Non-pigmented ciliary epithelial cell (primary cell): Measurements from ENCODE around the gene NEDD8.
"Not testable (repeated sequence)": the region's sequence is repeated elsewhere in the genome, so short reads cannot be mapped to it uniquely, and the experiment has no call there.

ENCODE experiments used
- DNase-seq: peaks from one replicate; pipeline ENCODE4 v3.0.0-alpha.2; 2010; ENCODE audit warnings: low read depth

The NEDD8 gene

GRCh38 chr14:24222987-24223386 lies 9.2 kb downstream of the NEDD8 start:
- DNase-seq: not testable (repeated sequence)

DNA sequence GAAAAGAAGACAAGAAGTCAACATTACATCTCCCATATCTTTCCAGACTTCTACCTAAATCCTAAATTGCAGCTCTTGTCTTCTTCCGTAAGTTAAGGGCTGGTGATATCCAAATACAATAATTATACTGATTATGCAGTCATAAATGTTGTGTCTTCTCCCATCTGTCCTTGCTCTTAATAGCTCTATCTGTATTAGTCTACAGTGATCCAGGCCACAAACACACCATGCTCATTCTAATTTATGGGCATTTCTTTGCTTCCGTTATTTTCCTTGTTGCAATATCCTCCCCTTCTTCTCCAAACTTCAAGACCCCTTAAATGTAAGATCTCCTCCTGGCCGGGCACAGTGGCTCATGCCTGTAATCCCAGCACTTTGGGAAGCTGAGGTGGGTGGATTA lies 12.6 kb downstream of the NEDD8 start:
- no peak for DNase-seq

GRCh38 chr14:24219080-24219479 lies 13.1 kb downstream of the NEDD8 start:
- no peak for DNase-seq

DNA sequence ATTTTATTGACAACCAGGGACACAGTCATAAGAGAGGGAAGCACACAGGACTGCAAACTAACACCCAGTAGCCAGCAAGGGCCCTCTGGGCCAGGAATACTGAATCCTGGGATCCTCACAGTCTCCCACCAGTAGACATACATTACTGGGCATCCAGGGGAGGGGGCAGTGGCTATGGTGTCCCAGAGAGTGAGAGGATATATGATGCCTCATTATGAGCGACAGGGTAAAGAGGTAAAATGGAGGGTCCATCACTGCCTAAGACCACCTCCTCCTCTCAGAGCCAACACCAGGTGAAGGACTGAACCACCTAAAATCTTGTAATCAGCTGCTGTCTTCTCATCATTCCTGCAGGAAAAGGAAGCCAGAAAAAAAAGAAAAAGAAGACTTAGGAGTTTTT lies 15.3 kb downstream of the NEDD8 start:
- DNase-seq: not testable (repeated sequence)

- no peak for DNase-seq
Measured at GRCh38 chr14:24216345-24216699, 15.8 kb downstream of the NEDD8 start.

DNA sequence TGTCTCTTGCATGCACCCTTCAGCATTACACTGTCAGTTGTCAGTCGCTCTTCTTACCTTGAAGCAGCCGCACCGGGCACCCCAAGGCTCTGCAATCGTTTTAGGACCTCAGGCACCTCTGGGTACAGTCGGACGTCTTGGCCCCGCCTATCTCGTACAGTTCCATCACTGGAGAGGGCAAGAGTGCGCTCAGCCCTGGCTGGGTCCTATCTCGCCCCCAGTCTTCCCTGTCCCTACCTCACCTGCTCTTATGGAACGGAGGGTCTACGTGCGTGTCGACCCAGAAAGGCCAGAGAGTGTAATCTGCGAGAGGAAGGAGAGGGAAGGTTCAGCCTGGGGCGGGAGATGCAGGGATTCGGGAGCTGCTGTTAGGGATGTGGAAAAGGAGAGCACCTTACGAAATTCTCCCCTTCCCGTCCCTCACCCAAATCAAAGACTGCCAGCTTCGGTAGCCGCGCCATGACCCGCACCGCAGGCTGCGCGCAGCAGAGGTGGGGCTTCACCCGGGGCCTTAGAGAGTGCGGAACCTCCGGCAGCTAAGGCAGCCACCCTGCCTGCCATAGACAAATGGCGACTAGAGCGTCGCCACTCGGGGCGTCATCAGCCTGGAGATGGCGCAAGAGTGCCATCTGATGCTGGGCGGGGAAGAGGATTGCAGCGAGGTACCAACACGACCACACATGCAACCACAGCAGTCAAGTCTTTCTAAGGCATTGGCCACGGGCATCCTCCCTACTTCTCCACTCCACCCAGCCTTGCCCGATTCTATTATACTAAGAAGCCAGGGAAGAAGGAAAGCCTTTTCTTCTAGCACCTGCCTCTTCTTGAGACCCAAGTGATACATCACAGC lies 16.4 kb downstream of the NEDD8 start, which contains the start of gene MDP1:
Gene MDP1 (minus strand): TSS at position 572 of the 850 bp plus-strand sequence. CDS start 111 bp downstream, at position 461.
- DNase-seq: peak; percentile 50

DNA sequence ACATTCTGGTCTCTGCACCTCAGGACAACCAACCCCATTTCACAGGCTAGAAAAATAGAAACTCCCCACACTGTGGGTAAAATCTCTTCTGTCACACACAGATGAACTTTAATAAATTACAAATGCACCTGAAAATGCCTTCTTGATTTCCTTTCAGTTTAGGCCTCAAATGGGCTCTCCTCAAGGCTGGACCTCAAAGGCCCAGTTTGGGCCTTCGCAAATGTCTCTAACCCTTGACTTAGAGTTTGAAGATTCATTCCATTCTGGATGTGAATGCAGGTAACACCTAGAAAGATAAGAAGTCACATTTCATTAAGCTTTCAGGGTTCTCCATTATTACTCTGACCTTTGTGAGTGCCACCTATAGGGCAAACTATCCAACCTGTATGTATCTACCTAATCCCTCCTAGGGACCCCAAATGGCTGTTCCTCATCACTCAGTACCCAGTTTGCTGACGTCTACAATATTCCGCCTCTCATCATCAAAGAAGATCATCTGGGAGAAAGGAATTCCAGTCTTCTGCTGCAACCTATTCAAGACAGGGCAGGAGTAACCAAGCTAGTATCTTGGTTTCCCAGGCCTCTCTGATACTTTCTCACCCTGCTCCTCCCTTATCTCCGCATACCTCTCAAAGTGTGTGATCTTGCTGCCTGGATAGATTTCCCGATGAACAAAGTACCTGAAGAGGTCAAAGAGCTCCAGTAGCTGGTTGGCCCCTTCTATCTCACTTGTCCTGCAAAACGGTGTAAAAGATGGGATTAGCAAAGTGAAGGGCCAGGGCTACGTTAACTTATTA lies 18.1 kb downstream of the NEDD8 start:
- no peak for DNase-seq

DNA sequence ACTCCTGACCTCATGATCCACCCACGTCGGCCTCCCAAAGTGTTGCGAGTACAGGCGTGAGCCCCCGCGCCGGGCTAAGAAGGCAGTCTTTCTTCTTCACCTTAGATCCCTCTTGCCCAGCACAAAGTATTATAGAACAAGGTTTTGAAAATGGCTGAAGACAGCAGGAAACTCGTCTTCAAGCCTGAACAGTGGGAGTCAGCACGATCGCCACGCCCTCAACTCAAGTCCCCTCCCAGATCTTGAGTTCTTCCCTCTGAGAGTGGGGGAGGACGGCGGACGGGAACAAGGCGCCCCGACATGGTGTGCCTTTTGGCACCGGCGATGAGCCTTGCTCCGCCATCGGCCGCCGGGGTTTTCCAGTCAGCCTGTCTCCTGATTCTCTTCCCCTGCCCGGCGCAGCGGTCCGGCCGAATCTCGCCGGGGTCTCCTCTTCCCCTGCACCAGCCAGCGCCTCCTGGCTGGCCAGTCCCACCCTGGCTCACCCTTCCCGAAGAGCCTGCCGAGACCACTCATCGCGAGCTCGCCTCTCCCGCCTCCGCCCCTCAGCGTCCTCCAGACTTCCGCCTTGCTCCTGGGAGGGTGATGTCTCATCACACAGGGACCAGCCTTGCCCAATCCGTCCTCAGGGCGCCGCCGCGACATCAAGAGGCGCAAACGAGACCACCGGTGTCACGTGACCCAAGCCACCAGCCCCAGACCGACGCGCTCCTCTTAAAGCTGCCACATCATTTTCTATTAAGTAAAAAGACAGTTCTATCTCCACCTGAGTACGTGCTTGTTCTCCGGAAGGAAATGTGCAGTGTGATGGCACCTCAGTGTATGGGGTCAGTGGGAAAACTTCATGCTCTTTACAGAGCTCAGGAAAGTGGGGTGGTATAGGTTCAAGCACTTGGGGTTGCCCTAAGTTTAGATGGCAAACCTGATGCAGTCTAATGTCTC lies 19.0 kb downstream of the NEDD8 start, which contains the start of gene CHMP4A:
Gene CHMP4A (minus strand): TSS at position 565 of the 942 bp plus-strand sequence. CDS start 49 bp downstream, at position 516.
- peak; percentile 96 for DNase-seq

DNA sequence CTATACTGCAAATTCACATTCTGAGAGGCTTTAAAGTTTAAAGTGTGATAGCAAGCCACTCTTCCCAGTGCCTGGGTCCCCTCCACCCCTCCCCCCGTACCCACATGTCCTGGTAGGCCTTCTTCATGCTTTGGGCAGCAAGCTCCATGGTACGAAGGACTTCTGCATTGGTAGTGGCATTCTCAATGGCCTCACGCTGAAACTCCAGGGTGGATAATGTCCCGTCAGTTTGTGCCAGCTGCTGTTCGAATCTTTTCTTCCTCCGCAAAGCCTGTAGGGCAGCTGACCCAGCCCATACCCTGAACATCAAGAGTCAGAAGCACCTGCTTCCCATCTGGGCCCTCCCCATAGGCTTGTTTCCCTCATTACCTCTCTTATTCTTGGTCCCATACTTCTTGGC lies 20.9 kb downstream of the NEDD8 start:
- no peak for DNase-seq

- no peak for DNase-seq
Measured at GRCh38 chr14:24207625-24208024, 24.5 kb downstream of the NEDD8 start.

GRCh38 chr14:24207104-24207551 lies 25.0 kb downstream of the NEDD8 start:
- DNase-seq: no peak

DNA sequence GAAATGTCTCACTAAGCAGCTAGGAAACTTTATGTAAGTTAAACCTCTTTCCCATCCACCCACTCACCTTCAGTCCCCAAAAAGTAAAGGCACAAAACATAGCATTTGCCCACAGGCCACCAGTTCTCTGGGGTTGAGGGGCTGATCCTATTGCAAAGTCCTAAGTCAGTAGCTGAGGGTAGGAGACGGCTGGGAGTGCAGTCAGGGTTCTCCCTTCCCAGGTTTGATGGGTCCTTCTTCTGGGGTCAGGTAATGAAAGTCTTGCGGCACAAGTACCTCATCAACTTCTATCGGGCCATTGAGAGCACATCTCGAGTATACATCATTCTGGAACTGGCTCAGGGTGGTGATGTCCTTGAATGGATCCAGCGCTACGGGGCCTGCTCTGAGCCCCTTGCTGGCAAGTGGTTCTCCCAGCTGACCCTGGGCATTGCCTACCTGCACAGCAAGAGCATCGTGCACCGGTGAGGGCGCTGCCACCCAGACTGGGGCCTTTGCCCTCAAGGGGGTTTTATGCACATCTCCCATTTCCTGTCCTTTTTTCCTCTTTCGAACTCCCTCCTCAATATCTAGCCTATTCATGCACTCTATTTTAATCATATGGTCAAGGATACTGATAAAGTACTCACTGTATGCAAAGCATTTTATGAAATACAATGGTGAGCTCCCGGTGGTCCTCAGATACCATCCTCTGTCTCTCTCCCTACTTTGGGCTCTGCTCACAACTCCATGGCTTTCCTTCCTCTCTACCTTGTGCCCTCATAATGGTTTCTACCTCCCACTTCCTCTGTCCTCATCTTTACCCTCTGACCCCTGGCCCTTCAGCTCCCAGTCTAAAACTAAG lies 25.7 kb downstream of the NEDD8 start:
- no peak for DNase-seq

DNA sequence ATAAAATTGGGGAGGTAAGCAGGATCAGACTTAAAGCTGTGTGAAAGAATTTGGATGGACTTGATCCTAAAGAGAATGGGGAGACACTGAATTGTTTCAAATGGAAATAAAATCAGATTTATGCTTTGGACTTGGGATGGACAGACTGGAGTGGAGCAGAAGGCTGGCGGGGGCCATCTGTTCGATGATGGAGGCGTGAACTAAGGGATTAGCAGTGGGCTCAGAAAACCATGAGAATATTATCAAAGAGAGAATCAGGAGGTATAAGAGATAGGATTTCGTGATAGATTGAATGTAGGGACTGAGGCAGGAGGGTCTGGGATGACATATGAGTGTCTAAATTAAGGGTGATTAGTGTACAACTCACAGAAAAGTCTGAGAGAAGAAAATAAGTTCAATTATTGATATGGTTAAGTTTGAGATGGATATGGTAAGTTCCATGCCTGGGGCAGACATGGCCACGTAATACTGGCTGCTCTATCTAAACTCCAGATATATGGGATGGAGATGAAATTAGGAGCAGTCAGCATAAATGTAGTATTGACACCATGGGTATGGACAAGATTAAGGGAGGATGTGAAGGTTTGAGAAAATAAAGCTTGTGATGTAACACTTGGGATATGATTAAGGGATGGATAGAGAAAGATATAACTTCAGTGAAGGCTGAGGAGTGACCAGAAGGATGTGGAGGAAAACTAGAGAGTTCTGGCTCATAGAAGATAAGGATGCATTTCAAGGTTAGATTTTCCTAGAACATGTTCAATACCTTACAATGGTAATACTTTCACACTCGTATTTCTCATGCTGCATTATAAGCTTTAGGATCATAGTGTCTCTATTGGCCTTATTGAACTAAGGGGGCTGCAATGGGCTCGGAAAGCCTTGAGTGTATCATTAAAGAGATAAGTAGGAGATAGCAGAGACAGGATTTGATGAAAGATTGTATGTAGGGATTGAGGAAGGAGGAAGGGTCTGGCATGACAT lies 27.7 kb downstream of the NEDD8 start:
- DNase-seq: no peak

DNA sequence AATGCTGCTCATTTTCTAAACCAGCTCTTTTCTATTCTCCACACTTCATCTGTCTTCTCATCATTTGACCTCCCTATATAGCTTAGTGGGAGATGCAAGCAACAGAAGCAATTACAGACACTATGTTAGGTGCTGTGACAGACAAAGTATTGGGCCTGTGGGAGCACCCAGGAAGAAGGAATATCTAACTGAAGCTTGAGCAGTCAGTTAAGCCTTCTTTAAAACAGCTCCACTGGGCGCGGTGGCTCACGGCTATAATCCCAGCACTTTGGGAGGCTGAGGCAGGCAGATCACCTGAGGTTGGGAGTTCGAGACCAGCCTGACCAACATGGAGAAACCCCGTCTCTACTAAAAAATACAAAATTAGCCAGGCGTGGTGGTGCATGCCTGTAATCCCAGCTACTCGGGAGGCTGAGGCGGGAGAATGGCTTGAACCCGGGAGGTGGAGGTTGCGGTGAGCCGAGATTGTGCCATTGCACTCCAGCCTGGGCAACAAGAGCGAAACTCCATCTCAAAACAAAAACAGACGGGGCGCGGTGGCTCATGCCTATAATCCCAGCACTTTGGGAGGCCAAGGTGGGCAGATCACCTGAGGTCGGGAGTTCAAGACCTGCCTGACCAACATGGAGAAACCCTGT lies 28.8 kb downstream of the NEDD8 start:
- DNase-seq: not testable (repeated sequence)

GRCh38 chr14:24202538-24202937 lies 29.6 kb downstream of the NEDD8 start:
- DNase-seq: not testable (repeated sequence)

DNA sequence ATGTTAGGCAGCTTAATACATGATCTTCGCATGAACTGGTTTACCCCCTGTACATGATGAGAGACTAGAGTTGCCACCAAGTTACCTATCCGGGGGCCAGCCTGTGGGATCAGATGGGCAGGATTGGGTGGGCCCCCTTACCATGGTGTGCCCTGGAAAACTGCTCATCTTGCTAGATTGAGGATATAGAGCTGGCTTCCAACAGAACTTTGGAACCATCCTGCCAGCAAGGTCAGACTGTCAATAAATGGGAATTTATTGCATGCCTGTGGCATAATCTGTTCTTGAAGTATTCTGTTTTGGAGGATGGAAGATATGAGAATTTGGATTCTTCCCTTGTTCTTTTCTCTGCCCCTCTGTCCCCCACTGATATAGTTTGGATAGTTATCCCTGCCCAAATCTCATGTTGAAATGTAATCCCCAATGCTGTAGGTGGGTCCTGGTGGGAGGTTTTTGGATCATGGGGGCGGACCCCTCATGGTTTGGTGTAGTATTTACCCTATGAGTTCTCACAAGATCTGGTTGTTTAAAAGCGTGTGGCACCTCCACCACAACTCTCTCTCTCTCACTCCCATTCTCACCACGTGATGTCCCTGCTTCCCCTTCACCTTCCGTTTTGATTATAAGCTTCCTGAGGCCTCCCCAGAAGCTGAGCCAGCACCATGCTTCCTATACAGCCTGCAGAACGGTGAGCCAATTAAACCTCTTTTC lies 33.2 kb downstream of the NEDD8 start:
- no peak for DNase-seq

DNA sequence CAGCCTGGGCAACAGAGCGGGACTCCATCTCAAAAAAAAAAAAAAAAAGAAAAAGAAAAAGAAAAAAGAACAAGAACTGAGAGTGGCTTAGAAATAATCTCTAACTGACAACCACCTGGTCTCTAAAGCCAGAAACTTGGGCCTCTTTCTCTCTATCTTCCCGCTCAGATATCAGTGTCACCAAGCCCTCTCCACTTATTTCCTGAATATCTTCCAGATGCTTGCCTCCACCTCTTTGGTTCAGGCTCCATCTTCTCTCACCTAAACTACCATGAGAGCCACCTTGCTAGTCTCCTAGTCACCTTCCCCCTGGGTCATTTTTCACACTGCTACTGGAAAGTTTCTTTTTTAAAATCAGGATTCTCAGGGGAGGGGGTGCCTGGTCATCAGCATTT lies 35.1 kb downstream of the NEDD8 start:
- no peak for DNase-seq
